Tibial artery (tissue), 4 donors: ENCODE results near the gene TAF11L2.
"Not testable (repeated sequence)": the region's sequence is repeated elsewhere in the genome, so short reads cannot be mapped to it uniquely, and the experiment has no call there.

Source experiments
- DNase-seq, 2 donors: peaks; one replicate each; pipeline ENCODE4 v3.0.0-alpha.2; 2019
- H3K27ac ChIP-seq, 2 donors: fragments of 200-600 bp; sonication (generic) in 1 of 2; 1 replicate in 1 of 2; 2 replicates in 1 of 2; pipeline ENCODE4 v1.5.1; 2018 to 2019; ENCODE audit warnings: mild to moderate bottlenecking in 1 of 2
- H3K27me3 ChIP-seq, 2 donors: fragments of 200-600 bp; sonication (generic) in 1 of 2; one replicate each; pipeline versions ENCODE4 v1.5.1 to v1.6.0; 2016 to 2019
- H3K36me3 ChIP-seq, 3 donors: fragments of 200-600 bp; sonication (generic) in 2 of 3; one replicate each; pipeline ENCODE4 v1.5.1; 2016 to 2019; ENCODE audit warnings: mild to moderate bottlenecking in 2 of 3
- H3K4me1 ChIP-seq, 4 donors: fragments of 200-600 bp; sonication (generic) in 2 of 4; 1 replicate in 3 of 4; 2 replicates in 1 of 4; pipeline ENCODE4 v1.5.1; 2016 to 2019
- H3K4me3 ChIP-seq, 2 donors: fragments of 200-600 bp; sonication (generic) in 1 of 2; 1 replicate in 1 of 2; 2 replicates in 1 of 2; pipeline ENCODE4 v1.5.1; 2018 to 2019; ENCODE audit warnings: mild to moderate bottlenecking in 2 of 2
- H3K9me3 ChIP-seq, 3 donors: fragments of 200-600 bp; sonication (generic) in 1 of 3; one replicate each; pipeline ENCODE4 v1.5.1; 2016 to 2019
- intact Hi-C: fragments of 100-400 bp; cut with DNase I; formaldehyde crosslinking; loops from one replicate; pipeline ENCODE4 v1.15.0; 2023; ENCODE audit warnings: low total_unique reads
- TF ChIP-seq, protein P1 (sequence below), 2 experiments: fragments of 200-600 bp in 1 of 2; fragments of 450-650 bp in 1 of 2; IDR thresholded peaks; one replicate each; pipeline ENCODE4 v1.5.1; 2017 to 2019; ENCODE audit warnings: antibody characterized with exemption in 2 of 2, mild to moderate bottlenecking in 1 of 2, moderate library complexity in 1 of 2

TAF11L2 gene

DNA sequence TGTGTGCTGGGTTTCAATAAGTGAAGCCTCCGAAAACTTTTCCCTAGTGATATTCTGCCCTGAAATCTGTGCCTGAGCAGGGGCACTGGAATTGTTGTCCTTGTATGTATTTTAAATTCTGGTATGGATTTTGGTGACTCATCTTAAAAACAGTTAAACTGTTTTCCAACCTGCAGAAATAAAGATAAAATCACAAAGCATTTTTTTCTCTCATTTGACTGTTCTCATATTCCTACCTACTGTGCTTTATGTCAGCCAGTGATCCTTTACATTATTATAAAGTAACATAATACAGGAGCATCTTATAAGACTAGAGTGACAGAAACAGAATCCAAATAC is 10.9 kb upstream of the TAF11L2 start:
- TF ChIP-seq, protein P1, sequence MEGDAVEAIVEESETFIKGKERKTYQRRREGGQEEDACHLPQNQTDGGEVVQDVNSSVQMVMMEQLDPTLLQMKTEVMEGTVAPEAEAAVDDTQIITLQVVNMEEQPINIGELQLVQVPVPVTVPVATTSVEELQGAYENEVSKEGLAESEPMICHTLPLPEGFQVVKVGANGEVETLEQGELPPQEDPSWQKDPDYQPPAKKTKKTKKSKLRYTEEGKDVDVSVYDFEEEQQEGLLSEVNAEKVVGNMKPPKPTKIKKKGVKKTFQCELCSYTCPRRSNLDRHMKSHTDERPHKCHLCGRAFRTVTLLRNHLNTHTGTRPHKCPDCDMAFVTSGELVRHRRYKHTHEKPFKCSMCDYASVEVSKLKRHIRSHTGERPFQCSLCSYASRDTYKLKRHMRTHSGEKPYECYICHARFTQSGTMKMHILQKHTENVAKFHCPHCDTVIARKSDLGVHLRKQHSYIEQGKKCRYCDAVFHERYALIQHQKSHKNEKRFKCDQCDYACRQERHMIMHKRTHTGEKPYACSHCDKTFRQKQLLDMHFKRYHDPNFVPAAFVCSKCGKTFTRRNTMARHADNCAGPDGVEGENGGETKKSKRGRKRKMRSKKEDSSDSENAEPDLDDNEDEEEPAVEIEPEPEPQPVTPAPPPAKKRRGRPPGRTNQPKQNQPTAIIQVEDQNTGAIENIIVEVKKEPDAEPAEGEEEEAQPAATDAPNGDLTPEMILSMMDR (IDR thresholded peaks at IDR 0.05), result no peak
- no peaks in the 10 kb centered on the region for H3K9me3 ChIP-seq
- H3K4me1 ChIP-seq, result no peaks in the 10 kb centered on the region
- no peaks in the 10 kb centered on the region for H3K36me3 ChIP-seq
- no peak for DNase-seq
- H3K27ac ChIP-seq, result no peak overlapping the region
- H3K27me3 ChIP-seq, result no peaks in the 10 kb centered on the region
- H3K4me3 ChIP-seq, result no peak overlapping the region
- intact Hi-C loops, result no loop called here

DNA sequence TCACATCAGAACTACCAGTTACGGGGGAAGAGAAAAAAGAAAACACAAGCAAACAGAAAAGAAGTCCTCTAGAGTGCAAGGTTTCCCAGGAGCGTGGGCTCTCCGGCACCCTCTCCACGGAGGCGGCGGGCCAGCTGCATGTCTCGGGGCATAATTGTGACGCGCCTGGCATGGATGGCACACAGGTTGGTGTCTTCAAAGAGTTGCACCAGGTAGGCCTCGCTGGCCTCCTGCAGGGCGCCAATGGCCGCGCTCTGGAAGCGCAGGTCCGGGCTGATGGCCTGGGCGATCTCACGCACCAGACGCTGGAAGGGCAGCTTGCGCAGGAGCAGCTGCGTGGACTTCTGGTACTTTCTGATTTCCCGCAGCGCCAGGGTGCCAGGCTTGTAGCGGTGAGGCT is 6.8 kb upstream of the TAF11L2 start:
- H3K4me3 ChIP-seq, H3K27me3 ChIP-seq, H3K27ac ChIP-seq, H3K36me3 ChIP-seq, intact Hi-C loops, H3K4me1 ChIP-seq, H3K9me3 ChIP-seq, DNase-seq: not testable (repeated sequence)

DNA sequence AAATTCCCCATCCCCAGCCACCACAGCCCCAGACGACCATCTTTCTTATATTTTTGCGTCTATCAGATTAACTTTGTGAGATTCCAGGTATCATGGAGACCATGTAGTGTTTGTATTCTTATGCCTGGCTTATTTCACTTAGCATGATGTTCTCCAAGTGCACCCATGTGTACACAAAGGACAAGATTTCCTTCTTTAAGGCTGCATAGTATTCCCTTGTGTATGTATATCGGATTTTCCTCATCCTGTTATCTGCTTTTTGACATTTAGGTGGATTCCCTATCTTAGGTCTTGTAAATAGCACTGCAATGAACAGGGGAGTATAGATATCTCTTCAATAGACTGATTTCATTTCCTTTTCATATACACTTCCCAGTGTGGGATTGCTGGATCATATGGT is 5.3 kb upstream of the TAF11L2 start:
- no peaks in the 10 kb centered on the region for H3K9me3 ChIP-seq
- no peaks in the 10 kb centered on the region for H3K4me1 ChIP-seq
- no peaks in the 10 kb centered on the region for H3K36me3 ChIP-seq
- intact Hi-C loops, result no loop called here
- TF ChIP-seq, protein P1 (IDR thresholded peaks at IDR 0.05), result no peak
- H3K27ac ChIP-seq, result no peak overlapping the region
- H3K4me3 ChIP-seq, result no peak overlapping the region
- no peak for DNase-seq
- no peaks in the 10 kb centered on the region for H3K27me3 ChIP-seq

DNA sequence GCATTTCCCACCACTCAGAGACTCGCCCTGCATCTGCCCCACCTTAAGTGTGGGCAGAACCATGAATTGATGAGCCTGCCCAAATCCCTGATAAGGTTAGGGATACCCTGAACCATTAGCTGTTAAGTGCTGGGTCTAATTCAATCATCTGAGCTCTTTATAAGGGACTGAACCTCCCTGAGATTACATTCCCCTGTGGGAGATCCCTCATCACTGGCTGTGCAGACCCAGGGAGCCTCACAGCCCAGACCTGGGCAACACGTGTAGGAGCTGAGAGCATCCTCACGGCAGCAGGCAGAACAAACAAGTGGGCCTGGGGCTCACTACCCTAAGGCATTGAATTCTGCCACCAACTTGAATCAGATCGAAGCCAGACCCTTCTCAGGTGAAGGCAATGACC is 585 bp upstream of the TAF11L2 start:
- H3K9me3 ChIP-seq, result no peaks in the 10 kb centered on the region
- no peak overlapping the region for H3K4me3 ChIP-seq
- no peak for DNase-seq
- H3K4me1 ChIP-seq, result no peaks in the 10 kb centered on the region
- TF ChIP-seq, protein P1 (IDR thresholded peaks at IDR 0.05), result no peak
- intact Hi-C loops, result no loop called here
- H3K36me3 ChIP-seq, result no peaks in the 10 kb centered on the region
- H3K27me3 ChIP-seq, result no peaks in the 10 kb centered on the region
- H3K27ac ChIP-seq, result no peak overlapping the region

DNA sequence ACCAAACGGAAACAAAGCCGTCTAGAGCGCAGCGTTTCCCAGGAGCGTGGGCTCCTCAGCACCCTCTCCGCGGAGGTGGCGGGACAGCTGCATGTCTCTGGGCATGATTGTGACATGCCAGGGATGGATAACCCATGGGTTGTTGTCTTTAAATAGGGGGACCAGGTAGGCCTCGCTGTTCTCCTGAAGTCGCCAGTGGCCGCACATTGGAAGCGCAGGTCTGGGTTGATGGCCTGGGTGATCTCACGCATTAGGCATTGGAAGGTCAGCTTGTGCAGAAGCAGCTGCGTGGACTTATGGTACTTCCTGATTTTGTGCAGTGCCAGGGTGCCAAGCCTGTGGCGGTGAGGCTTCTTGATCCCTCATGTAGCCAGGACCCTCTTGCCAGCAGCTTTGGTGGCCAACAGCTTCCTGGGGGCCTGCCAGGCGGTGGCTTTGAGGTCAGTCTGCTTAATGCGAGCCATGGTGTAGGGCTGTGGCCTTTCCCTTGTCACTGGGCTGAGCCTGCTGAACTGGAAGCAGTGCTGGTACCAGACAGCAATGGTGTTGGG is 13.8 kb downstream of the TAF11L2 start:
- H3K4me3 ChIP-seq, result no peak overlapping the region
- TF ChIP-seq, protein P1 (IDR thresholded peaks at IDR 0.05), result no peak
- no peak for DNase-seq
- intact Hi-C loops, result no loop called here
- no peaks in the 10 kb centered on the region for H3K4me1 ChIP-seq
- H3K27ac ChIP-seq, result no peak overlapping the region
- H3K9me3 ChIP-seq, result no peaks in the 10 kb centered on the region
- no peaks in the 10 kb centered on the region for H3K36me3 ChIP-seq
- H3K27me3 ChIP-seq, result no peaks in the 10 kb centered on the region

DNA sequence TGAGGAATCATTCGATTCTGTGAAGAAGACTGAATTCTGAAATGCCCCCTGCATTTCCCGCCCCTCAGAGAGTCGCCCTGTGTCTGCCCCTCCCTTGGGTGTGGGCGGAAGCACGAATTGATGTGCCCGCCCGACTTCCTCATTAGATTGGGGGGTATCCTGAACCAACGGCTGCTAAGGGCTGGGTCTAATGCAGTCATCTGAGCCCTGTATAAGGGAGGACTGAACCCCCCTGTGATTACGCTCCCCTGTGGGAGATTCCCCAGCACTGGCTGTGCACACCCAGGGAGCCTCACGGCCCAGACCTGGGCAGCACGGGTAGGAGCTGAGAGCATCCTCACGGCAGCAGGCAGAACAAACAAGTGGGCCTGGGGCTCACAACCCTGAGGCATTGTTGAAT is 19.5 kb downstream of the TAF11L2 start:
- H3K36me3 ChIP-seq, H3K4me1 ChIP-seq, H3K4me3 ChIP-seq, H3K9me3 ChIP-seq, H3K27ac ChIP-seq, intact Hi-C loops, H3K27me3 ChIP-seq, DNase-seq: not testable (repeated sequence)

DNA sequence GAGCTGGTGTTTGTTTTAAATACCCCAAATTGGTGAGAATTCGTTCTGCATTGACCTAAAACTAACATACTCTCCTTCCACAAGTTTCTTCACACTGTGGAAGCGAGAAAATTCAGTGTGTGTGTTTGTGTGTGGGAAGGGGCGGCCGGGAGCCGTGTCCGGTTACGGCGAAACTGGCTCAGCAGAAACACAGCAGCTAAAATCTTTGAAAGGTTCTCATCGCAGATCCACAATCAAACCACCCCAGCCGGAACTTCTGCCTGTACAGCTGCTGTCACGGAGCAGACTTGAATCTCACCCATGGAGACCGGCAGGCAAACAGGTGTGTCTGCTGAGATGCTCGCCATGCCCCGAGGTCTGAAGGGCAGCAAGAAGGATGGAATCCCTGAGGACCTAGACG is 20.0 kb downstream of the TAF11L2 start, which contains the start of gene TAF11L3:
TSS of gene TAF11L3 (plus strand) at position 301 of the 400 bp plus-strand sequence.
- DNase-seq, H3K4me3 ChIP-seq, H3K27ac ChIP-seq, H3K36me3 ChIP-seq, H3K27me3 ChIP-seq, intact Hi-C loops, H3K4me1 ChIP-seq, H3K9me3 ChIP-seq: not testable (repeated sequence)

DNA sequence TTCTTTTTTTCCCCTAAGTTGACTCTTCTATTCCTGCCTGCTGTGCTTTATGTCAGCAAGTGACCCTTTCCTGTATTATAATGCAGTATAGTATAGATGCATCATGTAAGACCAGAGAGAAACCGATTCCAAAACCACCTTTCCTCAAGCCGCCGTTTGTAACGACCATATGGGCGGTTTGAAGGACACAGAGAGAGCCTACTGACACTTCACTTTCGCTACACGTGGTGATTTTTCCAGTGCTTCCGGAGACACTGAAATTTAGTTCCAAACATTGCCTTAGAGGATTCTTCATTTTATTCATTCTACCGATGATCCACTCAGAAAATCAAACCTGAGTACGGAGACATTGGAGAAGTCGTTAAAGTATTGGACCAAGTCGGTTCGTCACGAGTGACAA is 21.5 kb downstream of the TAF11L2 start:
- H3K27ac ChIP-seq, H3K4me3 ChIP-seq, H3K27me3 ChIP-seq, H3K36me3 ChIP-seq, DNase-seq, intact Hi-C loops, H3K4me1 ChIP-seq, H3K9me3 ChIP-seq: not testable (repeated sequence)

DNA sequence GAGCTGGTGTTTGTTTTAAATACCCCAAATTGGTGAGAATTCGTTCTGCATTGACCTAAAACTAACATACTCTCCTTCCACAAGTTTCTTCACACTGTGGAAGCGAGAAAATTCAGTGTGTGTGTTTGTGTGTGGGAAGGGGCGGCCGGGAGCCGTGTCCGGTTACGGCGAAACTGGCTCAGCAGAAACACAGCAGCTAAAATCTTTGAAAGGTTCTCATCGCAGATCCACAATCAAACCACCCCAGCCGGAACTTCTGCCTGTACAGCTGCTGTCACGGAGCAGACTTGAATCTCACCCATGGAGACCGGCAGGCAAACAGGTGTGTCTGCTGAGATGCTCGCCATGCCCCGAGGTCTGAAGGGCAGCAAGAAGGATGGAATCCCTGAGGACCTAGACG is 23.5 kb downstream of the TAF11L2 start, which contains the start of gene TAF11L4:
TSS of gene TAF11L4 (plus strand) at position 301 of the 400 bp plus-strand sequence.
- H3K4me3 ChIP-seq, H3K27ac ChIP-seq, H3K36me3 ChIP-seq, H3K27me3 ChIP-seq, intact Hi-C loops, DNase-seq, H3K9me3 ChIP-seq, H3K4me1 ChIP-seq: not testable (repeated sequence)

DNA sequence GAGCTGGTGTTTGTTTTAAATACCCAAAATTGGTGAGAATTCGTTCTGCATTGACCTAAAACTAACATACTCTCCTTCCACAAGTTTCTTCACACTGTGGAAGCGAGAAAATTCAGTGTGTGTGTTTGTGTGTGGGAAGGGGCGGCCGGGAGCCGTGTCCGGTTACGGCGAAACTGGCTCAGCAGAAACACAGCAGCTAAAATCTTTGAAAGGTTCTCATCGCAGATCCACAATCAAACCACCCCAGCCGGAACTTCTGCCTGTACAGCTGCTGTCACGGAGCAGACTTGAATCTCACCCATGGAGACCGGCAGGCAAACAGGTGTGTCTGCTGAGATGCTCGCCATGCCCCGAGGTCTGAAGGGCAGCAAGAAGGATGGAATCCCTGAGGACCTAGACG is 26.9 kb downstream of the TAF11L2 start, which contains the start of gene TAF11L5:
TSS of gene TAF11L5 (plus strand) at position 301 of the 400 bp plus-strand sequence.
- intact Hi-C loops, H3K27me3 ChIP-seq, DNase-seq, H3K4me1 ChIP-seq, H3K36me3 ChIP-seq, H3K9me3 ChIP-seq, H3K4me3 ChIP-seq, H3K27ac ChIP-seq: not testable (repeated sequence)

DNA sequence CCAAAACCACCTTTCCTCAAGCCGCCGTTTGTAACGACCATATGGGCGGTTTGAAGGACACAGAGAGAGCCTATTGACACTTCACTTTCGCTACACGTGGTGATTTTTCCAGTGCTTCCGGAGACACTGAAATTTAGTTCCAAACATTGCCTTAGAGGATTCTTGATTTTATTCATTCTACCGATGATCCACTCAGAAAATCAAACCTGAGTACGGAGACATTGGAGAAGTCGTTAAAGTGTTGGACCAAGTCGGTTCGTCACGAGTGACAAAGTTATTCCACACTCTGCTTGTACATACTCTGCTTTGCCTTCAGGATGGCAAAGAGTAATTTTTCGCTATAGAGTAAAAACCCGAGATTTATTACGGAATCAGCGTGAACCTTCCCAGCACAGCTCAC is 28.5 kb downstream of the TAF11L2 start:
- peak in 1 of 2 donors; percentile 69 for DNase-seq
- H3K27me3 ChIP-seq, H3K27ac ChIP-seq, intact Hi-C loops, H3K9me3 ChIP-seq, H3K4me1 ChIP-seq, H3K4me3 ChIP-seq, H3K36me3 ChIP-seq: not testable (repeated sequence)
